HAP-1 (cell line): ENCODE data around the gene RTP4.
A peak's percentile ranks its signal among the peaks of the same experiment; 100 is the strongest.
"Not testable (repeated sequence)": the region's sequence is repeated elsewhere in the genome, so short reads cannot be mapped to it uniquely, and the experiment has no call there.

ENCODE experiments used
- DNase-seq, 2 experiments: peaks; one replicate each; pipeline ENCODE4 v3.0.0-alpha.2; 2016 to 2020; ENCODE audit warnings: low spot score in 2 of 2
- H3K27me3 ChIP-seq: fragments of 250-450 bp; sonication (Bioruptor Pico); 2 replicates; pipeline ENCODE4 v1.5.1; 2020; ENCODE audit warnings: low read depth, mild to moderate bottlenecking, moderate library complexity
- H3K36me3 ChIP-seq: fragments of 250-450 bp; sonication (Bioruptor Pico); replicated peaks from 2 replicates; pipeline ENCODE4 v1.5.1; 2020; ENCODE audit warnings: mild to moderate bottlenecking
- H3K4me1 ChIP-seq: fragments of 250-450 bp; sonication (Bioruptor Pico); 2 replicates; pipeline ENCODE4 v1.5.1; 2020; ENCODE audit warnings: mild to moderate bottlenecking
- H3K4me3 ChIP-seq: fragments of 250-450 bp; sonication (Bioruptor Pico); 2 replicates; pipeline ENCODE4 v1.5.1; 2020; ENCODE audit warnings: mild to moderate bottlenecking, moderate library complexity
- H3K9me3 ChIP-seq: fragments of 250-450 bp; sonication (Bioruptor Pico); 2 replicates; pipeline ENCODE4 v1.5.1; 2020; ENCODE audit warnings: mild to moderate bottlenecking, moderate library complexity
- in situ Hi-C: fragments of 300-500 bp; cut with MboI; formaldehyde crosslinking; loops from 3 replicates; pipeline ENCODE4 v1.14.3; 2020; ENCODE audit warnings: low sequenced_read_pairs, inconsistent platforms, mixed read lengths

Gene RTP4

DNA sequence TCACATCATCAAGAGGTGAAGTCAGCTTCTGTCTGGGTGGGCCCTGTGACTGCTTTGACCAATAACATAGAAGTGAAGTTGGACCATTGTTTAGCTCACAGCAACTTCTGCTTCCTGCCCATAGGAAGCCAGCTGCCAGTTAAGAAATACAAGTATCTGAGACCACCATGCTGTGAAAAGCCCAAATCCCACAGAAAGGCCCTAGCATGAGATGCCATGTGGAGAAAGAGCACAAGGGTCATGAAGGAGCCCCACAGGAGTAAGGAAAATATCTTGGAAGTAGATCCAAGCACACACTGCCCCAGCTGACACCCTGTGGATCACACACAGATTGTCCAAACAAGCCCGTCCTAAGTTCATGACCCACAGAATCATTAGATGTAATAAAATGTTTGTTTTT, 28.5 kb downstream of the RTP4 start:
- in situ Hi-C loops: no loop called here

DNA sequence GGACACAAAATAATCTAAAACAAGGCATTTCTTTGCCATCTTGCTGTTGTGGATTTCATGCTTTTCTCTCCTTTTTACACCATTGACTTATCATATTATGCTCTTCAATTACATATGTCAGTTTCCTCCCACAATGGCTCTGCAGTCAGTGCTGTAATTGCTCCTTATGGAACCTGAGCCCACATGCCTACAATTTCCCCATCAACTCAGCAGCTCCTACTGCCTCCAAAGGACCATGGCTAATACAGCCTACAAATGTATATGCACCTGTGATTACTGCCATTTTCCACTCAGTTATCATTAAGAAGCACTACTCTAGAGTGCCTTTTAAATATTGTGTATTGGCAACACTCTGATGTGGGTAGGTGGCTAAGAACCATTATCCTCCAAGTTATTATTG, 30.8 kb downstream of the RTP4 start:
- Histone ChIP-seq H3K9me3 (no peaks in the 10 kb centered on the region), H3K4me3 (no peak overlapping the region), H3K4me1 (no peaks in the 10 kb centered on the region), H3K36me3 (no peaks in the 10 kb centered on the region), H3K27me3 (peaks cover 10% of the 10 kb centered on the region)
- in situ Hi-C loops: no loop called here
- no peak for DNase-seq

More for the DNA sequence above, 28.5 kb downstream of the RTP4 start:
- H3K9me3 ChIP-seq: no peaks in the 10 kb centered on the region
- no peak overlapping the region for H3K4me3 ChIP-seq
- H3K27me3 ChIP-seq: peaks cover 17% of the 10 kb centered on the region
- no peak for DNase-seq
- no peaks in the 10 kb centered on the region for H3K36me3 ChIP-seq
- no peaks in the 10 kb centered on the region for H3K4me1 ChIP-seq

DNA sequence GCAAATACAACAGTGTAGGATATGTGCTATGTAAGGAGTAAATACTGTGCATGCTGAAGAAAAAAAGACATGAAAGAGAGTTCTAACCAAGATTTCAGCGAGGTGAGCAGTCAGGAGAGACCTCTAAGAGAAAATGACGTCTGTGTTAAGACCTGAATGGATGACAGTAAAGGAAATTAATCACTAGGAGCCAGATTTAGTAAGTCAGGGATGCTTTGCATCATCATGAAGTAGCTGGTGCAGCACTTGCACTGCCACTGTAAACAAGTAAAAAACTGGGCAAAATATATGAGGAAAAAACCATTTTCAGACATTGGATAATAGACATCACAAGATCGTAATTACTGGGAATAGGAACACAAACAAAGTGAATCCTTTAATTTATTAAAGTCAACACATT, 32.6 kb downstream of the RTP4 start:
- Histone ChIP-seq H3K27me3 (0 out of 2 replicates have a peak, but pooled peaks cover 4% of the 10 kb centered on the region), H3K36me3 (no peaks in the 10 kb centered on the region), H3K9me3 (no peaks in the 10 kb centered on the region), H3K4me3 (no peak overlapping the region), H3K4me1 (no peaks in the 10 kb centered on the region)
- no peak for DNase-seq
- in situ Hi-C loops: no loop called here

DNA sequence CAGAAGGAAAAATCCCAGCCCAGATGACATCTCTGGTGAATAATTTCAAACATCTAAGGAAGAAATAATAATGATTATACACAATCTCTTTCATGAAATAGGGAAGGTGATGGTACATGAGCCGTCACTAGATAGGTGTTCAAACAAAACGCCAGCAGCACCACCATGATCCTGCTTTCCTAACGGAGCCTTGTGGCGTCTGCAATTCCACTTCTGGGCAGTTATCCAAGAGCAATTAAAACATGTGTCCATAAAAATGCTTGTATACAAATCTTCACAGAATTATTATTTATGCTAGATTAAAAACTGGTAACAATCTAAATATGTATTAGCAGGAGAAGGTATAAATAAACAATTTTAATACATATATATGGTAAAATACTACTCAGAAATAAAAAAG, 33.7 kb downstream of the RTP4 start:
- Histone ChIP-seq H3K4me1 (no peaks in the 10 kb centered on the region), H3K4me3 (no peak overlapping the region), H3K27me3 (no peaks in the 10 kb centered on the region), H3K9me3 (no peaks in the 10 kb centered on the region), H3K36me3 (no peaks in the 10 kb centered on the region)
- in situ Hi-C loops: no loop called here
- no peak for DNase-seq

DNA sequence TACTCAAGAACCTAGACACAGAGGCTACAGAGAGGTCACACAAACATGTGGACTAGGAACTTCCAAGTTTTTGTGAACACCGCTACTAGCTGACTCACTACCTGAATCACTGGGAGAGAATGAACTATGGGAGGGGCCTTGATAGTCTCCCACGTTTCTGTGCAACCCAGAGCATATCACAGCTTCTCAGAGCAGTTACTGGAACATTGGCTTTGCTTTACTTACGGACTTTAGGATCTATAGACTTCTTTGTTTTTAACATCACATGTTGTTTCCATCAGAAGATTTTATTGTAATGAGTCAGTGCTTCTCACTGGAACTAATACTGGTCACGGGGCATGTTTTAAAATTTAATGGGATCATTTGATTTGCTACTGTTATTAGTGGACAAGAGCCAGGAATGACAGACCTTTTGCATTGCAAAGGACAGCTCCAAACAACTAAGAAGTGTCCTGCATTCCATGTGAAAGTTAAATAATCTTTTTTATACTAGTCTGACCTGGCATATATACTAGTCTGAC, 35.6 kb downstream of the RTP4 start:
- no peak overlapping the region for H3K4me3 ChIP-seq
- in situ Hi-C loops: no loop called here
- no peaks in the 10 kb centered on the region for H3K4me1 ChIP-seq
- no peaks in the 10 kb centered on the region for H3K36me3 ChIP-seq
- H3K9me3 ChIP-seq: no peaks in the 10 kb centered on the region
- H3K27me3 ChIP-seq: no peaks in the 10 kb centered on the region
- no peak for DNase-seq

DNA sequence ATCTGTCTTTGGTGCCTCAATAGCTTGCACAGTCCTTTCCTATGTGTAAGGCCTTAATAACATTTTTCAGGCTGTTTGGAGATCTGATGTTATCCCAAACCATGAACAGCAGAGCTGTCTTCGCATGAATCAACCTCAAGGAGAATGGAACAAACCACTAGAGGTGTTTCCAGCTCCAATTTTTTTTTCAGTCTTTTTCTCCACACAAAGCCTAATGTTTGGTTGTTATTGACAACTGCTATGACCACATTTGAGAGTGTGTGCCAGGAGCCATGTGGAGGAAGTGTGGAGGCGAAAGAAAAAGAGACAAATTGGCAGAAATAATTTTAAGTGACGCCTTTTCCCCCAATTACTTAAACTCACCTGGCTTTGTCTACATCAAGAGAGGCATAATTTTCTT, 38.7 kb downstream of the RTP4 start:
- no peaks in the 10 kb centered on the region for H3K9me3 ChIP-seq
- in situ Hi-C loops: no loop called here
- no peaks in the 10 kb centered on the region for H3K36me3 ChIP-seq
- no peaks in the 10 kb centered on the region; the same call in 1 of the 2 replicates for H3K27me3 ChIP-seq
- no peak for DNase-seq
- no peak overlapping the region for H3K4me3 ChIP-seq
- H3K4me1 ChIP-seq: no peaks in the 10 kb centered on the region

DNA sequence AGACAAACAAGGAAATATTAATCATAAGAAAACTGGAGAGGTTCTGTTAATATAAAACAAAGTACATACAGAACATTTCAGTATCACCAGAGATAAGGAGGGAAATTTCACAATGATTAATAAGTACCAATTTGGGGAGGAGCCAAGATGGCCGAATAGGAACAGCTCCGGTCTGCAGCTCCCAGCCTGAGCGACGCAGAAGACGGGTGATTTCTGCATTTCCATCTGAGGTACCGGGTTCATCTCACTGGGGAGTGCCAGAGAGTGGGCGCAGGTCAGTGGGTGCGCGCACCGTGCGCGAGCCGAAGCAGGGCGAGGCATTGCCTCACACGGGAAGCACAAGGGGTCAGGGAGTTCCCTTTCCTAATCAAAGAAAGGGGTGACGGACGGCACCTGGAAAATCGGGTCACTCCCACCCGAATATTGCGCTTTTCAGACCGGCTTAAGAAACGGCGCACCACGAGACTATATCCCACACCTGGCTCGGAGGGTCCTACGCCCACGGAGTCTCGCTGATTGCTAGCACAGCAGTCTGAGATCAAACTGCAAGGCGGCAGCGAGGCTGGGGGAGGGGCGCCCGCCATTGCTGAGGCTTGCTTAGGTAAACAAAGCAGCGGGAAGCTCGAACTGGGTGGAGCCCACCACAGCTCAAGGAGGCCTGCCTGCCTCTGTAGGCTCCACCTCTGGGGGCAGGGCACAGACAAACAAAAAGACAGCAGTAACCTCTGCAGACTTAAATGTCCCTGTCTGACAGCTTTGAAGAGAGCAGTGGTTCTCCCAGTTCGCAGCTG, 44.0 kb downstream of the RTP4 start:
- DNase-seq: peak in 1 of 2 experiments; percentile 9
- in situ Hi-C loops, H3K9me3 ChIP-seq, H3K36me3 ChIP-seq, H3K4me3 ChIP-seq, H3K4me1 ChIP-seq, H3K27me3 ChIP-seq: not testable (repeated sequence)
